MM.1S (cell line): ENCODE data around the gene OGFOD1.

Experiments
- DNase-seq: peaks from one replicate; pipeline ENCODE4 v3.0.0-alpha.2; 2015
- H2AFZ ChIP-seq: fragments of 300-600 bp; sonication (generic); 2 replicates; pipeline ENCODE4 v1.6.0; 2016; ENCODE audit warnings: antibody characterized with exemption, low read length
- H3F3A ChIP-seq: fragments of 300-600 bp; sonication (generic); 2 replicates; pipeline ENCODE4 v1.6.1; 2016; ENCODE audit warnings: mild to moderate bottlenecking, antibody characterized with exemption, low read length, moderate library complexity, mixed read lengths; ENCODE audit not compliant: insufficient read depth
- H3K27ac ChIP-seq: fragments of 300-600 bp; sonication (generic); 2 replicates; pipeline ENCODE4 v1.5.1; 2016; ENCODE audit warnings: mild to moderate bottlenecking, low read length
- H3K27me3 ChIP-seq: fragments of 300-600 bp; sonication (generic); replicated peaks from 2 replicates; pipeline ENCODE4 v1.6.0; 2016; ENCODE audit warnings: low read length; ENCODE audit not compliant: insufficient read depth
- H3K36me3 ChIP-seq: fragments of 300-600 bp; sonication (generic); replicated peaks from 2 replicates; pipeline ENCODE4 v1.6.1; 2016; ENCODE audit warnings: mild to moderate bottlenecking, low read length, mixed read lengths; ENCODE audit not compliant: insufficient read depth
- H3K4me1 ChIP-seq: fragments of 300-600 bp; sonication (generic); 2 replicates; pipeline ENCODE4 v1.6.1; 2016; ENCODE audit warnings: low read length, mixed read lengths
- H3K4me2 ChIP-seq: fragments of 300-600 bp; sonication (generic); 2 replicates; pipeline ENCODE4 v1.6.0; 2016; ENCODE audit warnings: low read depth, low read length
- H3K4me3 ChIP-seq: fragments of 300-600 bp; sonication (generic); 2 replicates; pipeline ENCODE4 v1.5.1; 2016; ENCODE audit warnings: low read length, mixed read lengths
- H3K79me2 ChIP-seq: fragments of 300-600 bp; sonication (generic); 2 replicates; pipeline ENCODE4 v1.6.1; 2016; ENCODE audit warnings: mixed run types, low read length, mixed read lengths
- H3K9ac ChIP-seq: fragments of 300-600 bp; sonication (generic); 2 replicates; pipeline ENCODE4 v1.6.1; 2016; ENCODE audit warnings: low read length, mixed read lengths
- H3K9me2 ChIP-seq: fragments of 300-600 bp; sonication (generic); replicated peaks from 2 replicates; pipeline ENCODE4 v1.6.1; 2016; ENCODE audit warnings: mild to moderate bottlenecking, low read length, mixed read lengths; ENCODE audit not compliant: insufficient read depth
- H3K9me3 ChIP-seq: fragments of 300-600 bp; sonication (generic); replicated peaks from 2 replicates; pipeline ENCODE4 v1.6.1; 2016; ENCODE audit warnings: mild to moderate bottlenecking, low read length, mixed read lengths; ENCODE audit not compliant: insufficient read depth
- H4K20me1 ChIP-seq: fragments of 300-600 bp; sonication (generic); 2 replicates; pipeline ENCODE4 v1.6.1; 2016; ENCODE audit warnings: mild to moderate bottlenecking, low read length, moderate library complexity, mixed read lengths; ENCODE audit not compliant: insufficient read depth
- EZH2 ChIP-seq: fragments of 300-600 bp; sonication (generic); optimal IDR thresholded peaks from 2 replicates; pipeline ENCODE3; 2017; ENCODE audit warnings: low read depth, mild to moderate bottlenecking, antibody characterized with exemption, low read length, mixed read lengths
- EZH2phosphoT487 ChIP-seq: fragments of 300-600 bp; sonication (generic); IDR thresholded peaks from 2 replicates; pipeline ENCODE4 v1.6.1; 2018; ENCODE audit warnings: antibody characterized with exemption, low read length
- TF ChIP-seq, protein P1 (sequence below): fragments of 300-600 bp; sonication (generic); IDR thresholded peaks from 2 replicates; pipeline ENCODE4 v1.5.1; 2016; ENCODE audit warnings: antibody characterized with exemption, low read length, mixed read lengths

The OGFOD1 gene

GRCh38 chr16:56512025-56512424 is 60.7 kb downstream of the OGFOD1 start:
- Histone ChIP-seq H4K20me1 (no peaks in the 10 kb centered on the region), H3K36me3 (no peaks in the 10 kb centered on the region), H3K9me2 (no peaks in the 10 kb centered on the region), H3K9ac (no peak overlapping the region), H3K79me2 (no peaks in the 10 kb centered on the region), H3K9me3 (no peaks in the 10 kb centered on the region), H3K27me3 (no peaks in the 10 kb centered on the region), H2AFZ (no peak overlapping the region), H3F3A (no peaks in the 10 kb centered on the region), H3K4me3 (no peak overlapping the region), H3K4me1 (no peaks in the 10 kb centered on the region), H3K27ac (no peak overlapping the region), H3K4me2 (no peak overlapping the region)
- TF ChIP-seq, protein P1, sequence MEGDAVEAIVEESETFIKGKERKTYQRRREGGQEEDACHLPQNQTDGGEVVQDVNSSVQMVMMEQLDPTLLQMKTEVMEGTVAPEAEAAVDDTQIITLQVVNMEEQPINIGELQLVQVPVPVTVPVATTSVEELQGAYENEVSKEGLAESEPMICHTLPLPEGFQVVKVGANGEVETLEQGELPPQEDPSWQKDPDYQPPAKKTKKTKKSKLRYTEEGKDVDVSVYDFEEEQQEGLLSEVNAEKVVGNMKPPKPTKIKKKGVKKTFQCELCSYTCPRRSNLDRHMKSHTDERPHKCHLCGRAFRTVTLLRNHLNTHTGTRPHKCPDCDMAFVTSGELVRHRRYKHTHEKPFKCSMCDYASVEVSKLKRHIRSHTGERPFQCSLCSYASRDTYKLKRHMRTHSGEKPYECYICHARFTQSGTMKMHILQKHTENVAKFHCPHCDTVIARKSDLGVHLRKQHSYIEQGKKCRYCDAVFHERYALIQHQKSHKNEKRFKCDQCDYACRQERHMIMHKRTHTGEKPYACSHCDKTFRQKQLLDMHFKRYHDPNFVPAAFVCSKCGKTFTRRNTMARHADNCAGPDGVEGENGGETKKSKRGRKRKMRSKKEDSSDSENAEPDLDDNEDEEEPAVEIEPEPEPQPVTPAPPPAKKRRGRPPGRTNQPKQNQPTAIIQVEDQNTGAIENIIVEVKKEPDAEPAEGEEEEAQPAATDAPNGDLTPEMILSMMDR, result no peak
- TF ChIP-seq EZH2 (no peak), EZH2phosphoT487 (no peak)
- DNase-seq, result no peak

DNA sequence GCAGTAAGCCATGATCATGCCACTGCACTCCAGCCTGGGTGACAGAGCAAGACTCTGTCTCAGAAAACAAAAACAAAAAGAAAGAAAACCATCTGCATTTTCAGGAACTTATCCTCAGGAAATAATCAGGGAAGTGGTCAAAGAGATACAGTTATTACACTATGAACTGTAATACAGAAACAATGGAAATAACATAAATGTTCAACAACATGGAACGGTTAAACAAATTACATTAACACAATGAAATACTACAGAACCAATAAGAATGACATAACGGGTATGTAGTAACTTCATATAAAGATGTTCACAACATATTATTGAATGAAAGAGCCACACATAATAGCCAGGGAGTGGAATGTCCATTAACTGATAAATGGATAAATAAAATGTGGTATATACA is 61.7 kb downstream of the OGFOD1 start:
- Histone ChIP-seq H3K9me3 (no peaks in the 10 kb centered on the region), H3F3A (no peaks in the 10 kb centered on the region), H3K27me3 (no peaks in the 10 kb centered on the region), H3K9me2 (no peaks in the 10 kb centered on the region), H3K79me2 (no peaks in the 10 kb centered on the region), H2AFZ (no peak overlapping the region), H3K36me3 (no peaks in the 10 kb centered on the region), H3K4me2 (no peak overlapping the region), H4K20me1 (no peaks in the 10 kb centered on the region), H3K4me3 (no peak overlapping the region), H3K27ac (no peak overlapping the region), H3K4me1 (no peaks in the 10 kb centered on the region), H3K9ac (no peak overlapping the region)
- TF ChIP-seq, protein P1, result no peak
- DNase-seq, result no peak

DNA sequence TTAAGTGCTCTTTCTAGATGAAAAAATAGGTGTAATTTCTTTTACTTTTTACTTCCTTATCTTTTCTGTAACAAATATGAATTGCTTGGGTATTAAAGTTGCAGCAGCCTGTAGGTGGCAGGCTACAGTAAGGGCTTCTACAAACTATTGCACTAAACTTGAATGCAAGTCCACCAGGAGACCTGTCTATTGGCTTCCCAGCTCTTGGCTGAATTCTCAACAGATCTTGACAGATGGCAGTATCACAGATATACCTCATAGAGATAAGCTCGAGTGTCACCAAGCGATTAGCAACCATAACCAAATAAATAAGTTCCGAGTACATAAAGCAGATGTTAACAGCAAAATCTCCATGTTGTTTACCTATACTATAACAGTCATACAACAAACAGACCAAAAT is 62.6 kb downstream of the OGFOD1 start:
- H4K20me1 ChIP-seq, result no peaks in the 10 kb centered on the region
- H3K4me2 ChIP-seq, result no peak overlapping the region
- no peak overlapping the region for H3K9ac ChIP-seq
- no peaks in the 10 kb centered on the region for H3K36me3 ChIP-seq
- H2AFZ ChIP-seq, result no peak overlapping the region
- H3K9me2 ChIP-seq, result no peaks in the 10 kb centered on the region
- H3F3A ChIP-seq, result no peaks in the 10 kb centered on the region
- no peaks in the 10 kb centered on the region for H3K4me1 ChIP-seq
- H3K9me3 ChIP-seq, result no peaks in the 10 kb centered on the region
- H3K27me3 ChIP-seq, result no peaks in the 10 kb centered on the region
- no peak overlapping the region for H3K4me3 ChIP-seq
- TF ChIP-seq, protein P1, result peak; percentile 75
- no peak for TF ChIP-seq EZH2
- no peak for TF ChIP-seq EZH2phosphoT487
- H3K79me2 ChIP-seq, result no peaks in the 10 kb centered on the region
- no peak overlapping the region for H3K27ac ChIP-seq
- peak; percentile 72 for DNase-seq
